GM12874 (cell line): Measurements from ENCODE around the gene SSBP2.

ENCODE experiments used
- TF ChIP-seq, protein P1 (sequence below): IDR thresholded peaks from 2 replicates; pipeline ENCODE4 v1.5.1; 2011; ENCODE audit warnings: low read depth, mild to moderate bottlenecking, control low read depth, low read length, moderate library complexity; ENCODE audit not compliant: insufficient read depth

The SSBP2 gene

DNA sequence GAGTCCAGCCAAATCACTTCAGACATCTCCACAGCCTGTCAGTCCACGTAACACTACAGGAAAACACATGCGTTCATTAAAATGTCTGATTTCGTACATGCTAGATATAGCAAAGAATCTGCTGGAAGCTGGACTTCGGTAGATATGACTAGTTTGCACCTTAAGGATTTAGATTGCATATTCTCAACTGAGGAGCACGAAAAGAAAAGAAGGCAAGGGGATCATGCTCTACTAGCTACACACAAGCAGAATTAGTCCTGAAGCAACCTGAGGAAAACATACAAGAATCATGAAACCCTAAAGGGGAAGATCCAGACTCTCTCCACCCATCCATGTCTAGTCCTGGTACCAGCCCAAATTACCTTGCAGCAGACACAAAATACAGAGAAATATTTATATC lies 36.1 kb upstream of the SSBP2 start:
- TF ChIP-seq, protein P1, sequence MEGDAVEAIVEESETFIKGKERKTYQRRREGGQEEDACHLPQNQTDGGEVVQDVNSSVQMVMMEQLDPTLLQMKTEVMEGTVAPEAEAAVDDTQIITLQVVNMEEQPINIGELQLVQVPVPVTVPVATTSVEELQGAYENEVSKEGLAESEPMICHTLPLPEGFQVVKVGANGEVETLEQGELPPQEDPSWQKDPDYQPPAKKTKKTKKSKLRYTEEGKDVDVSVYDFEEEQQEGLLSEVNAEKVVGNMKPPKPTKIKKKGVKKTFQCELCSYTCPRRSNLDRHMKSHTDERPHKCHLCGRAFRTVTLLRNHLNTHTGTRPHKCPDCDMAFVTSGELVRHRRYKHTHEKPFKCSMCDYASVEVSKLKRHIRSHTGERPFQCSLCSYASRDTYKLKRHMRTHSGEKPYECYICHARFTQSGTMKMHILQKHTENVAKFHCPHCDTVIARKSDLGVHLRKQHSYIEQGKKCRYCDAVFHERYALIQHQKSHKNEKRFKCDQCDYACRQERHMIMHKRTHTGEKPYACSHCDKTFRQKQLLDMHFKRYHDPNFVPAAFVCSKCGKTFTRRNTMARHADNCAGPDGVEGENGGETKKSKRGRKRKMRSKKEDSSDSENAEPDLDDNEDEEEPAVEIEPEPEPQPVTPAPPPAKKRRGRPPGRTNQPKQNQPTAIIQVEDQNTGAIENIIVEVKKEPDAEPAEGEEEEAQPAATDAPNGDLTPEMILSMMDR = no peak

DNA sequence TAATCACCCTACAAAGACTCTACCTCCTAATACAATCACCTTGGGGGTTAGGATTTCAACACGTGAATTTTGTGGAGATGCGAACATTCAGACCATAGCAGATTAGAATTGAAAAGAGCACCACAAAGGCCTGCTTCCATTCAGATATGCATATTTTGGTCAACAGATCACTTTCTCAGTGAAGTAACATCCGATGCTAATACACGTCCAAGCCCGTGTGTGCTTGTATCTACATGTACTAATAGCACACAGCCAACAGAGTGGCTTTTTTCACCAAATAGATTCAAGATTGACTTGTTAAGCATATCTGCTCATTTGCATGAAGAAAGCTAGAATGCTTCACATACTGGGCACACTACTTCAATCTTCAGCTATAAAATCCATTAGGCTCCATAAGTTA lies 35.6 kb upstream of the SSBP2 start:
- TF ChIP-seq, protein P1 = no peak

DNA sequence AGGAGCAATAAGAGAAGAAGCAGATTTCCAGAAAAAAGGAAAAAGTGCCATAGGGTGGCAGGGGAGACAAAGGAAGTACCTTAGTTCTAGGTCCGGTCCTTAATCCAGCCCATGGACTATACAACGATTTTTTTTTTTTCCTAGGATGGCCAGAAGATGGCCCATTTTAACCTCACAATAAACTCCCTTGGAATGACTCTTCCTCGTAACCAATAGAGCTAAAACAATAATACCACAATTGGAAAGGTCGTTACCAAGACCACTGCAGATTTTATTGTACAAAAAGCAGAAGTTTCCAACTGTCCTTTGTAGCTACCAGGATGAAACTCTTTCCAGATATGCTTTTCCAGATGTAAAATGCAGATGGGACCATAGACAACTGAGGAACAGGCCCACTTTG lies 34.4 kb upstream of the SSBP2 start:
- TF ChIP-seq, protein P1 = no peak

DNA sequence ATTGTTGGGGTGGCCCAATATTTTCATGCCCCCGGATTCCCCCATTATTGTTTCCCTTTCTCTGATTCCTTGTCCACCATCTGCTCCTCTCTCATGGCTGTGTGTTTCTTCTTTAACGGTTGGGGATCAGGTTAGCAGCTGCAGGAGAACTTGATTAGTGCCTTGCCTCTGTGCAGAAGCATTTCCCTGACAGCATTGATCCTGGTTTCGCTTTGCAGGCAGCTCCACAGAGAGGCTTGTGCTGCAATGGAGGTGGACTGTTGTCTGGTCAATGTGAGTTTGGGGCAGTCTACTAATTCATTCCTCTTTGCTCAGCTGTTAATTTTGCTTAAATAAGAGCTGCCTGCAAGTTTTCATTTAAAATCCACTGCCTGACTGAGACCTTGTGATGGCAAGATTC lies 32.5 kb upstream of the SSBP2 start:
- TF ChIP-seq, protein P1 = no peak

DNA sequence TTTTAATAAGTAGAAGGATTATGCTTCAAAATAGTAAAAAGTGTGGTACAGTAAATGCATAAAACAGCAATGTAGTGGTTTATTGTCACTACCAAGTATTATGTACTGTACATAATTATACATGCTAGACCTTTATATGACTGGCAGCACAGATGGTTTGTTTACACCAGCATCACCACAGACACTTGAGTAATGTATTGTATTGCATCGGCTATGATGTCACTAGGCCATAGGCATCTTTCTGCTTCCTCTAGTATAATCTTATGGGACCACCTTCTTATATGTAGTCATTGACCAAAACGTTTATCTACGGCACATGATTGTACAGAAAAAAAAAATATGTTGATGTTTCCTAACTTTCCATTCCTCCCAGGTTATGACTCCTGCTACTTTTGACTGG lies 31.9 kb upstream of the SSBP2 start:
- TF ChIP-seq, protein P1 = no peak

DNA sequence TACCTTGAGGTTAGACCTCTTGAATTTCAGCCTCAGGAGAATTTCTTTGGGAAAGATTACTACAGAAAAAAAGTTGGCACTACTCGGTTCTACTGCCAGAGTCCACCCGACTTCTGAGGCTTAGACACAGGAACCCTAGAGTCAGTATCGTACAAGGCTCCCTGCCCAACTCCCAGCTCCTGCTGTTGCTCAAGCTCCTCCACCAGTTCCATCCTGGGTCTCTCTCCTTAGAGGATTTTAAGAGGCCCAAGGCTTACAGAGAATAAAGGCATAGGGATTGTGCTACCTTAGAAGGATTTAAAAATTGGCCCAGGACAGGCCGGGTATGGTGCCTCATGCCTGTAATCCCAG lies 29.0 kb upstream of the SSBP2 start:
- TF ChIP-seq, protein P1 = no peak

DNA sequence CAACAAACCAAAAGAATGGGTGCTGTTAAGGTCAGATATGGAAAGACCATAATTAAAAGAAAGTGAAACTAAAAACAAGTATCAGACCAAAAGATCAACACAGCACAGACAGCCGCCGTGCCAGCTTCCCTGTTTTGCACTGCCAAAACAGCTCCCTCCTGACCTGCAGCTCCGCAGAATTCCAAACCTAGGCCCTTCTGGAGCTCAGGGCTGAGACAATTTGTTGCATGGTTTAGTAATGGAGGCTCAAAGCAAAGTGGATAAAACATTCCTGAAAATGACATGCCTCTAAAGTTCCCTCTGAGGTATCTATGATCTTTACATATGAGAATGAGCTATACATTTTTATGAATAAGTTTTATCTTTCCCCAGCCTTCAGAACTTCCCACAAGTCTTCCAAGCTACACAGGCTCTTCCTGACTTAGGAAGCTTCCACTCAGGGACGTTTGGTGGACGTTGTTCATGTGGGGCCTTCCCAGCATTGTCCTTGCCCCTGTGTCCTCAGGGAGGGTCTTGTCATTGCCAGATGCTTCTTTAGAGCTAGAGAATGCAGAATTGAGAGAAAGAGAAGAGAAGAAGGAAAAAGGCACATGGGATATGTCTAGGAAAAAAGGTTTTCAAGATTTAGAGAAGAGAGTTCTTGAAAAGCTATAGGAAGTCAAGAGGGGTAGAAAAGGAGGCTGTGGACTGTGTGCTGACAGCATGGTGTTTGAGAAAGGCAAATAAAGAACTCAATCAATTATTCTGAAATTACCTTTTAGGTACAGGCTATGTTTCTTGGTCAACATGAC lies 28.4 kb upstream of the SSBP2 start:
- TF ChIP-seq, protein P1 = no peak
